ENCODE data around the gene ZBED2. TPM values are rescaled to one million over a fixed set of nuclear protein-coding genes. Genes with fewer than 3 reads are reported as not detected.

The ZBED2 gene
- total RNA-seq, 2 donors from 2014 or later = 5.7 to 70.2 TPM

DNA sequence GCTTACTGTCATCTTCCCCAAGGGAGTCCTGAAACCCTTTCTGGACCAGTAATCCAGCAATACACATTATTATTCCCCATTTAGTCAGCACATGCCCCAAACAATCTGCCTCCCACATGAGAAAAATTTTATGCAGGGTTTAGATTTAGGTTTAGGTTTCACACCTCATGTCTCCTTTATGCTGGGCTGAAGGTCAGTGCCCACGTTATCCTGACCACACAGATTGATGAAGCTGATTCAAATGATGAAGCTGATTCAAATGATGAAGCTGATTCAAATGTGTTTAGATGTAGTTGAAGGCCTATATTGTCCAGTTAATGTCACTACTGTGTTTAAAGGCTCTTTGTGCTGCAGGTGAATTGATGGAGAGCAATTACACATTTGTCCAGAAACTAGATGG is 18.1 kb upstream of the ZBED2 start:
- no peak for ATAC-seq

DNA sequence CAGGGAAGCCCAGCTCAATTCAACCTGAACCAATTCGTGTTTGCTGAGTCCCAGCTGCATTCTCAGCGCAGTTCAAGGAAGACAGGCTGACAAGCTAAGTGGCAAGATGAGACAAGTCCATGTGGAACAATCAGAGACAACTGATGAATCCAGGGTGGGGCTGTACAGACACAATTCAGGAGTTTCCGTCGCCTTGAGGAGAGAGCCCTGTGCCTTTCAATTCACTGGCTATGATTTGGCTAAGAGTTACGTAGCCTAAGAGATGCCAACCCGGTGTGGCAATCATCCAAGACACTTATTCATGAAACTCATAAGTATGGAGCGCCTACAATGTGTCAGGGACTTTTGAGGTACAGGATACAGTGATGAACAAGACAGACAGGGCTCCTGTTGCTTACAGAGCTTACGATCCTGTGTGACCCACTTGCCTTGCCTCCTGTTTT is 15.5 kb upstream of the ZBED2 start:
- H3K4me1 Mint-ChIP-seq (ENCODE audit: low read depth in 2 of 2) = peaks cover 69 to 95% of the 10 kb centered on the region in 2 donors
- H3K27me3 Mint-ChIP-seq = no peaks in the 10 kb centered on the region
- H3K36me3 Mint-ChIP-seq = peaks cover 64% of the 10 kb centered on the region
- DNase-seq (ENCODE audit: low spot score) = no peak
- H3K27ac Mint-ChIP-seq = peak overlapping the region; percentile 93 to 96
- H3K9me3 Mint-ChIP-seq = peaks cover 10% of the 10 kb centered on the region
- peak overlapping the region; percentile 78 for H3K4me3 Mint-ChIP-seq
- peak; percentile 48 for ATAC-seq

More for the DNA sequence above, 18.1 kb upstream of the ZBED2 start:
- peak overlapping the region; percentile 54 for H3K4me3 Mint-ChIP-seq
- H3K27ac Mint-ChIP-seq = peak overlapping the region; percentile 93 to 96
- peaks cover 80 to 89% of the 10 kb centered on the region in 2 donors for H3K4me1 Mint-ChIP-seq (ENCODE audit: low read depth in 2 of 2)
- no peaks in the 10 kb centered on the region for H3K27me3 Mint-ChIP-seq
- H3K36me3 Mint-ChIP-seq = peaks cover 48% of the 10 kb centered on the region
- no peak for DNase-seq (ENCODE audit: low spot score)
- H3K9me3 Mint-ChIP-seq = peaks cover 10% of the 10 kb centered on the region

DNA sequence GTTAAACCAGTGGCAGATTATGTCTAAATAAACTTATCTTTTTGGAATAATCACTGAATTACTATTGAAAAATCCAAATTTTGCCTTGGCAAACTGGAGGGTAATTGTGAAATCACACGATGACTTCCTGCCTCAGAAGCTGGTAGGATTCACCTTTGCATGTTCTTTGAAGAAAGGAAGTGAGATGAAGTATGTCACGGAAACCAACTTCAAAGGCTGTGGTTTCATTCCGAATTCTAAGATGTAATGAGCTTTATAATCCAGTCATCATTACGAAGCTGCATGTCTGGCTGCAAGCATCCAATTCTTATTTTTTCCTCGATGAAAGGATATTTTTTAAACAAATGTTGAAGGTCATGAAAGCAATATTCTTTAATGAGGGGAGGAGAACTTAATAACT is 15.0 kb upstream of the ZBED2 start:
- Mint-ChIP-seq H3K4me3 (peak overlapping the region; percentile 78), H3K36me3 (peaks cover 66% of the 10 kb centered on the region), H3K9me3 (peaks cover 10% of the 10 kb centered on the region), H3K4me1 (ENCODE audit: low read depth in 2 of 2) (peaks cover 70 to 95% of the 10 kb centered on the region in 2 donors), H3K27me3 (no peaks in the 10 kb centered on the region), H3K27ac (peak overlapping the region; percentile 93 to 96)
- DNase-seq (ENCODE audit: low spot score) = no peak
- ATAC-seq = peak; percentile 74 to 77

DNA sequence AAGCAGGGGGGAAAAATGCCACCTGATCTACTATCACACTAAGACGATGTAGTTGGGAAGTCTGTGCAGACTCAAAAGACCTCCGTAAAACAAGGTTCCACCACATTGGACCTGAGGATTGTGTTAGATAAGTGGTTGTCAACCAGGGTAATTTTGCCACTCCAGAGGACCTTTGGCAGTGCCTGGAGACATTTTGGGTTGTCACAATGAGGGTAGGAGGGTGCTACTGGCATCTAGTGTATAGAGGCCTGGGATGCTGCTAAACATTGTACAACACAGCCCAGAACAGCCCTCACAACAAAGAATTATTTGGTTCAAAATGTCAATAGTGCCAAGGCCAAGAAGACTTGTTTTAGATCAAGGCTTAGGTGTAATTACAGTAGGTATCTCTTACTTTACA is 14.6 kb upstream of the ZBED2 start:
- DNase-seq (ENCODE audit: low spot score) = no peak

DNA sequence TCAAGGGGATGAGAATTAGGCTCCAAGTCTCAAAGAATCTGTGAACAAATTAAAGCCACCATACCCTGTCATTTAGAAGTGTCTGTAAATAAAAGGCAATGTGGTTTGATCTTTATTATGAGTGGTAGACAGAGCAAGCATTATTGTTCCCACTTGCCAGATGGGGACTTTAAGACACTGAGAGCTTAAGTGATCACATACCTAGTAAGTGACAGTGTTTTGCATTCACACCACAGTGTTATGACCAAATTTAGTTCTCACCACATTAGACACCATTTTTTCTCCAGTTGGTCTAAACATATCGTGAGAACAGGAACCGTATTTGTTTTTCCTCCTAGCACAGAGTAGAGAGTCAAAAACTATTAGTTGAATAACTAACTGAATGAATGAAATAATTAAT is 13.2 kb upstream of the ZBED2 start:
- Mint-ChIP-seq H3K4me3 (peak overlapping the region; percentile 61), H3K4me1 (ENCODE audit: low read depth in 2 of 2) (peaks cover 72 to 96% of the 10 kb centered on the region in 2 donors), H3K27me3 (no peaks in the 10 kb centered on the region), H3K27ac (peak overlapping the region; percentile 93 to 96), H3K36me3 (peaks cover 64% of the 10 kb centered on the region), H3K9me3 (peaks cover 7% of the 10 kb centered on the region)
- DNase-seq (ENCODE audit: low spot score) (no peak), ATAC-seq (peak; percentile 78 to 82)

More for the DNA sequence above, 14.6 kb upstream of the ZBED2 start:
- no peak for ATAC-seq
- H3K27ac Mint-ChIP-seq = peak overlapping the region; percentile 93 to 96
- peak overlapping the region; percentile 78 for H3K4me3 Mint-ChIP-seq
- H3K9me3 Mint-ChIP-seq = peaks cover 7% of the 10 kb centered on the region
- peaks cover 68 to 95% of the 10 kb centered on the region in 2 donors for H3K4me1 Mint-ChIP-seq (ENCODE audit: low read depth in 2 of 2)
- H3K36me3 Mint-ChIP-seq = peaks cover 65% of the 10 kb centered on the region
- no peaks in the 10 kb centered on the region for H3K27me3 Mint-ChIP-seq

DNA sequence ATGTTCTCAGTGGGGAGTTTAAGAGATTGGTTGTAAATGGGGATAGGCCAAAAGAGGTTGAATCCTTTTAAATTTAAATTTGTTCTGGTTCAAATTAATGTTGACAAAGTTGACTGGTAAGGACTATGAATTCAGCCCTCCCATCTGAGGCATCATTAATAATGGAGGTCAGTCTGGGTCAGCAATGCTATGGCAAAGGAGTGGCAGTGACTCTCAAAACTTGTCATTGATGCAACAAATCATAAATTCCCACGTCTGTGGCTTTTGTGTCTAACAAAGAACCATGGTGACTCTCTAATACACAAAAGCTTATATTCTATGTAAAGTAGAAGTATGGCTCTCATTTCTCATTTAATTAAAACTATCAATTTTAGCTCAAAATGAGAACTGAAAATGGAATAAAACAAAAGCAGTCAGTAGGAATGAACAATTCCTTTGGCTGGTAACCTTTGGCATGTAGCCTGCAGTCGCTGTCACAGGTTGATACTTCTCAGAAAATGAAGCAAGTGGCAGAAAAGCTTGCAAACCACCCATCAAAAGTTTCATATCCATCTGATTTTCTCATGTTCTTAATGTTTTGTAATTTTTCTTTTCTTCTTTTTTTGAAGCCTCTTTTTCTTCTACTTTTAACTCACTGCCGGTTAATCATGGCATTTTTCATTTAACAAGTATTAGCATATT is 12.2 kb upstream of the ZBED2 start:
- ATAC-seq (no peak), DNase-seq (ENCODE audit: low spot score) (no peak)
- H3K27me3 Mint-ChIP-seq = no peaks in the 10 kb centered on the region
- peaks cover 7% of the 10 kb centered on the region for H3K9me3 Mint-ChIP-seq
- peak overlapping the region; percentile 61 for H3K4me3 Mint-ChIP-seq
- peaks cover 70 to 93% of the 10 kb centered on the region in 2 donors for H3K4me1 Mint-ChIP-seq (ENCODE audit: low read depth in 2 of 2)
- peak overlapping the region; percentile 93 to 96 for H3K27ac Mint-ChIP-seq
- peaks cover 60% of the 10 kb centered on the region for H3K36me3 Mint-ChIP-seq

DNA sequence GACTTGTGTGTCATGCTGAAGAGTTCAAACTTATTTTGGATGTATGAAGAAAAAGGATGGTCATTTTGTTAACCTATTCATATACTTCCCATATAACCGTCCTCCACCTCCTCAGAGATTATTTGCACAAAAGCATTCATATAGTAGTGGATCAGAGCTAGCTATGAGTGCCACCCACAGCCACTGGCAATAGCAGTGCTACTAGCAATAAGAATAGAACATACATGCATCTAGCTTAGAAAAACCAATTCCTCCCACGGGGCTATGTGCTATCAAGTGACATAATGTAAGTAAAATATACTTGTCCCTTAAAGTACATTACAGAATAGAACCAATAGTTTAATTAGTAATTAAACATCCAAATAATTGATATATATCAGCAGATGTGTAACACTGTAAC is 10.3 kb upstream of the ZBED2 start:
- peaks cover 7% of the 10 kb centered on the region for H3K9me3 Mint-ChIP-seq
- H3K4me3 Mint-ChIP-seq = peak overlapping the region; percentile 45
- H3K27me3 Mint-ChIP-seq = no peaks in the 10 kb centered on the region
- peaks cover 49% of the 10 kb centered on the region for H3K36me3 Mint-ChIP-seq
- H3K27ac Mint-ChIP-seq = peak overlapping the region; percentile 93 to 96
- H3K4me1 Mint-ChIP-seq (ENCODE audit: low read depth in 2 of 2) = peaks cover 56 to 75% of the 10 kb centered on the region in 2 donors
- ATAC-seq = no peak
- no peak for DNase-seq (ENCODE audit: low spot score)

DNA sequence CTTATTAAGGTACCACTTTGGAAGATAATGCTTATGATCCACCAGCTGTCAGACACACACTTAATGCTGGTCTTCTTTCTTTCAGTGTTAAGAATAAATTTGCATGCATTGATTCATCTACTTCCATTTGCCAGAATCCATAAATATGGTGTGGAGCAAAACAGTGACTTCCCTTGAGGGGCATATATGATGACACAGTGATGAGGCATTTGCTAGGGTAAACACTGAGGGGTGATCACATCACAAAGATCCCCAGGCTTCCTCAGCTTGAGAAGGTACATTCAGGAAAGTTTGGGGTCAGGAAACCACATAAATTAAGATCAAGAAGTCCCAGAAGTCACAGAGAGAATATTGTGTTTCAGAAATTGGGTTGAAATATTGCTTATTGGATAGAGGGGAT is 9.9 kb upstream of the ZBED2 start:
- peaks cover 4% of the 10 kb centered on the region for H3K9me3 Mint-ChIP-seq
- H3K27me3 Mint-ChIP-seq = no peaks in the 10 kb centered on the region
- DNase-seq (ENCODE audit: low spot score) (no peak), ATAC-seq (peak in 1 of 2 donors; percentile 28)
- H3K36me3 Mint-ChIP-seq = peaks cover 49% of the 10 kb centered on the region
- peak overlapping the region; percentile 45 for H3K4me3 Mint-ChIP-seq
- peaks cover 54 to 70% of the 10 kb centered on the region in 2 donors for H3K4me1 Mint-ChIP-seq (ENCODE audit: low read depth in 2 of 2)
- peak overlapping the region; percentile 93 to 96 for H3K27ac Mint-ChIP-seq

DNA sequence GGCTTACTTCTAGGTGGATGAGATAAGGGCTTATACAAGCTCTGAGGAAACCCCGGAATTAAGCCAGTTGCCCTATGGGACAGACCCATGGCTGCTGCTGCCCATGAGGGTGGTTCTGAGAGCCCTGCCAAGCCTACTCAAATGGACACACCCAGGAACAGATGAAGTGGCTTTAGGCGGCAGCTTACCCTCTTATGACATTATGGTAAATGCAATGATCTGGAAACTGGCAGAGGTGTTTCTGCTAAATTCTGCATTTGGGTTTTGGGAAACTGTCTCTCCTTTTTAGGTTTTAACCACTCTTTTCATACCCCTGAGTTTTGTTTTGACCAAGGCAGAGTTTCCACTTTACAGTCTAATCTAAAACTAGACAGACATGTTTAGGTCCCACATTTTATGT is 9.0 kb upstream of the ZBED2 start:
- ATAC-seq (peak; percentile 73 to 75), DNase-seq (ENCODE audit: low spot score) (no peak)
- peak overlapping the region; percentile 45 for H3K4me3 Mint-ChIP-seq
- H3K36me3 Mint-ChIP-seq = peaks cover 52% of the 10 kb centered on the region
- H3K9me3 Mint-ChIP-seq = peaks cover 4% of the 10 kb centered on the region
- H3K27me3 Mint-ChIP-seq = no peaks in the 10 kb centered on the region
- H3K27ac Mint-ChIP-seq = peak overlapping the region; percentile 93 to 96
- peaks cover 52 to 65% of the 10 kb centered on the region in 2 donors for H3K4me1 Mint-ChIP-seq (ENCODE audit: low read depth in 2 of 2)

DNA sequence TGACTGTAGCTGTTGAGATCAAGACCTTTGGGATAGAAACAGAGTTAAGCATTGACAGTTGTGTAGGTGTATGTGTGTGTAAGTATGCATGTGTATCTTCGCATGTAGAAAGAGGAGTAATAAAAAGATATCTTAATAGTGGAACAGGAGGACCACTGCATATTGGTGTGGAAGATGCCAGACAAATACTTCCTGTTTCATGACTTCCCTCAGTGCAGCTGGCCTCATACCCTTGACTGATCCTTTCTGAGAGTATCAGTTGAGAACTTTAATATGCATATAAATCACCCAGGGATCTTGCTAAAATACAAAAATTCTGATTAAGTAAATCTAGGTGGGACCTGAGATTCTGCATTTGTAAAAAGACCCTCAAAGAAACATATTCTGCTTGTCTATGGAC is 8.5 kb upstream of the ZBED2 start:
- Mint-ChIP-seq H3K4me1 (ENCODE audit: low read depth in 2 of 2) (peaks cover 47 to 61% of the 10 kb centered on the region in 2 donors), H3K9me3 (no peaks in the 10 kb centered on the region), H3K36me3 (peaks cover 47% of the 10 kb centered on the region), H3K27ac (peak overlapping the region; percentile 93 to 96), H3K4me3 (peak overlapping the region; percentile 45), H3K27me3 (no peaks in the 10 kb centered on the region)
- ATAC-seq (no peak), DNase-seq (ENCODE audit: low spot score) (no peak)

DNA sequence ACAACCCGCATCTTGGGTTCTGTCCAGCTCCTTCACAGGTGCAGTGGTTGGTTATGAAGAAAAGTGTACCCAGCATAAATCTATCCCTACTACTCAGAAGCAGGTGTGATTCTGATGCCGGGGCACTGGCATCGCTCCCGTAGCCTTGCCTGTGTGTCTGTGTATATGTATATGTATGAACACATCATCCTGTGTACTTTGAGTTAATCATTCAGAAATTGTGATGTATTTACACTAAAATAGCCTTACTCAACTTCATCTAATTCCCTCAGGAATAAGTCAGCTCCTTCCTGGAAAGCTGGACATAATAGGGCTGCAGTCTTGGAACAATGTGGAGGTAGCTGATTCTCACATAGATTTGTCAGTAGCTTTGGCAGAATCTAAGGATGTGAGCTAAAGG is 6.7 kb upstream of the ZBED2 start:
- Mint-ChIP-seq H3K4me1 (ENCODE audit: low read depth in 2 of 2) (peaks cover 40 to 54% of the 10 kb centered on the region in 2 donors), H3K36me3 (peaks cover 48% of the 10 kb centered on the region), H3K27ac (peak overlapping the region; percentile 93 to 96), H3K9me3 (no peaks in the 10 kb centered on the region), H3K4me3 (no peak overlapping the region), H3K27me3 (no peaks in the 10 kb centered on the region)
- ATAC-seq = no peak
- no peak for DNase-seq (ENCODE audit: low spot score)

DNA sequence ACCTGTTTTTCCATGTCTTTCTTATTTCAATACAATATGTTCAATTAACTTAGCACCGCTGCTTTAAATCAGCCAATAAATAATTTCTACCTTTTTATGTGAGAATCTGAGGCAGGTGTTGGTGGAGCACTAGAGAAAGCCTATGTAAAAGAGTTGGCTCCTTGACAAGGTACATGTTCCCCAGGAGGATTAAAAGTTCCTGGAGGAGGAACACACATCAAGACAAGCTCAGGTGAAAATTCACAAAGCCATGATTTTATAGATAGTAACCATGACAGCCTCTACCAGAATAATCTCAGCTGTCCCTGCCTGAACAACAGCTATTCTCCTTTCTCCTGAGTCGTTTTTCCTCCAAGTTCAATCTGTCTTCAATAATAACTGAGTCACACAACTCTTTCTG is 3.4 kb upstream of the ZBED2 start:
- Mint-ChIP-seq H3K4me1 (ENCODE audit: low read depth in 2 of 2) (peaks cover 35 to 56% of the 10 kb centered on the region in 2 donors), H3K27me3 (no peaks in the 10 kb centered on the region), H3K9me3 (no peaks in the 10 kb centered on the region), H3K4me3 (no peak overlapping the region), H3K27ac (peak overlapping the region; percentile 61 to 63), H3K36me3 (peaks cover 48% of the 10 kb centered on the region)
- DNase-seq (ENCODE audit: low spot score) = no peak
- no peak for ATAC-seq

DNA sequence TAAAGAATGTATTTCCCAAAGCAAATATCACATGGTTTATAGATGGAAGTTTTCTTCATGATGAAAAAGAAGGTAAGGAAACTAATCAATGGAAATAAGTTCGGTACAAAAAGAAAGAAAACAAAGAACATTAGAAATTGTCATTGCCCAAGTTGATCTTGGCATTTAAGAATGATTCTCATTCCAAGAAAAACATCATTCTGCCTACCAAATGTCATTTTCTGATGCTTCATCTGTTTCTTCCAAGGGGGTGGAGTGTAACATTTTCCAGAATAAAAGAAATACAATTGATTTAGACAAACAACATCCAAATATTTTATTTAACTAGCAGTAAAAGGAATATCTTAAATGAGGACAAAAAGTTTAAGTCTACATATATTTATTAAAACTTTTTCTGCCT is 3.0 kb upstream of the ZBED2 start:
- Mint-ChIP-seq H3K9me3 (no peaks in the 10 kb centered on the region), H3K4me3 (no peak overlapping the region), H3K27me3 (no peaks in the 10 kb centered on the region), H3K36me3 (peaks cover 44% of the 10 kb centered on the region), H3K4me1 (ENCODE audit: low read depth in 2 of 2) (peaks cover 33 to 53% of the 10 kb centered on the region in 2 donors), H3K27ac (peak overlapping the region; percentile 61 to 63)
- no peak for DNase-seq (ENCODE audit: low spot score)
- ATAC-seq = no peak

DNA sequence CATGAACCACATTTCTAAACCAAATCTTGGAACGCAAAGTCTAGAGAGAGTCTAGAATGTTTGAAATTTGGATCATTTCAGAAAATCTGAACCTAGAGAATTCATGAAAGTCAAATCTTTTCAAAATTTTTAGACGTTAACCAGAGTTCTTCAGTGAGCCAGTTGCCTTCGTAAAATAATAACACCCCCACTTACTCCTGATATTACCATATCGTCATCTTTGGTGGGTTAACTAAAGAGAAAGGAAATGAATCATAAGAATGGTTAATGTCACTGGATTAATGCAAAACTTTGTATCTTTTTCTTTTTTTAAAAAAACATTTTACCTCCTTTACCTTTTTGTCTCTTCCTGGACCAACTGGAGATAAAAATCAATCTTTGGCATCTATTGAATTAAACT is 1.2 kb upstream of the ZBED2 start:
- Mint-ChIP-seq H3K4me3 (peak overlapping the region; percentile 82), H3K27me3 (no peaks in the 10 kb centered on the region), H3K36me3 (peaks cover 49% of the 10 kb centered on the region), H3K27ac (peak overlapping the region; percentile 82 to 88), H3K4me1 (ENCODE audit: low read depth in 2 of 2) (peaks cover 33 to 55% of the 10 kb centered on the region in 2 donors), H3K9me3 (no peaks in the 10 kb centered on the region)
- ATAC-seq (peak in 1 of 2 donors; percentile 79), DNase-seq (ENCODE audit: low spot score) (no peak)

Data from natural killer cell treated with Interleukin-12 subunit alpha and Interleukin-12 subunit beta and Interleukin-15 and Interleukin-18, amount 100 ng/mL, for 72 hours (primary cell).